ENCODE results near the gene ARHGEF1. TPM values are rescaled to one million over a fixed set of nuclear protein-coding genes. Genes with fewer than 3 reads are reported as not detected.
"Not testable (repeated sequence)": the region's sequence is repeated elsewhere in the genome, so short reads cannot be mapped to it uniquely, and the experiment has no call there.

ARHGEF1 gene
- total and polyA plus RNA-seq, 7 experiments from 2014 or later: 184 to 1,236 (median 1,084) TPM

GRCh38 chr19:41939209-41939608, 56.2 kb downstream of the ARHGEF1 start:
- Mint-ChIP-seq H3K27me3 (peaks cover 0 to 35% (median 4%) of the 10 kb centered on the region in 5 donors), H3K27ac (peak overlapping the region in 3 of 9 donors; percentile 41 to 59 (median 46)), H3K4me1 (peaks cover 28 to 43% (median 36%) of the 10 kb centered on the region in 7 donors), H3K4me3 (peak overlapping the region in 4 of 10 donors; percentile 43 to 95 (median 64))
- POLR2A ChIA-PET: interaction anchor here (1.1 to 9.3 kb wide), 4 partner anchors 12 to 79 kb away, joined by 3 to 106 read pairs (median 4); partner anchors contain the start of genes ARHGEF1 and RPS19
- H3K4me3 ChIP-seq (ENCODE audit: low read length); intact Hi-C loops (cut with micrococcal nuclease); ATAC-seq; H3K9me3 Mint-ChIP-seq; DNase-seq; H3K36me3 ChIP-seq (ENCODE audit: control insufficient read depth in 2 of 3, insufficient read depth in 3 of 3, low read length in 3 of 3); H3K9me3 ChIP-seq (ENCODE audit: control insufficient read depth in 2 of 3, low read length in 3 of 3); H3K27ac ChIP-seq (ENCODE audit: low read depth, low read length); H3K36me3 Mint-ChIP-seq; H3K27me3 ChIP-seq (ENCODE audit: control insufficient read depth in 2 of 2, insufficient read depth in 2 of 2, low read length in 2 of 2); CTCF ChIA-PET: not testable (repeated sequence)
- peaks cover 11 to 31% of the 10 kb centered on the region in 2 donors for H3K4me1 ChIP-seq (ENCODE audit: control insufficient read depth in 2 of 2, insufficient read depth in 2 of 2, low read length in 2 of 2)

- DNase-seq (peak in 2 of 9 donors; percentile 35 to 70), ATAC-seq (peak; percentile 30)
- Histone ChIP-seq H3K4me1 (ENCODE audit: control insufficient read depth in 2 of 2, insufficient read depth in 2 of 2, low read length in 2 of 2) (peaks cover 10 to 31% of the 10 kb centered on the region in 2 donors), H3K36me3 (ENCODE audit: control insufficient read depth in 2 of 3, insufficient read depth in 3 of 3, low read length in 3 of 3) (no peaks in the 10 kb centered on the region), H3K27me3 (ENCODE audit: control insufficient read depth in 2 of 2, insufficient read depth in 2 of 2, low read length in 2 of 2) (peaks cover 0 to 4% of the 10 kb centered on the region in 2 donors), H3K27ac (ENCODE audit: low read depth, low read length) (peak overlapping the region; percentile 67), H3K9me3 (ENCODE audit: control insufficient read depth in 2 of 3, low read length in 3 of 3) (no peaks in the 10 kb centered on the region), H3K4me3 (ENCODE audit: low read length) (peak overlapping the region; percentile 52)
- intact Hi-C loops (cut with micrococcal nuclease): no loop called here
- ChIA-PET POLR2A (interaction anchor here (1.1 to 9.3 kb wide), 5 partner anchors 10 to 80 kb away, joined by 3 to 106 read pairs (median 5); partner anchors contain the start of genes ARHGEF1 and RPS19), CTCF (no interaction called here)
- Mint-ChIP-seq H3K4me3 (peak overlapping the region; percentile 80 to 95 (median 89)), H3K27ac (peak overlapping the region in 8 of 9 donors; percentile 64 to 94 (median 84)), H3K9me3 (no peaks in the 10 kb centered on the region), H3K27me3 (peaks cover 0 to 31% (median 4%) of the 10 kb centered on the region in 5 donors), H3K4me1 (peaks cover 25 to 44% (median 38%) of the 10 kb centered on the region in 7 donors), H3K36me3 (no peaks in the 10 kb centered on the region)
Observed at GRCh38 chr19:41939861-41940730, 57.1 kb downstream of the ARHGEF1 start.

- peaks cover 28 to 47% (median 39%) of the 10 kb centered on the region in 7 donors for H3K4me1 Mint-ChIP-seq
- Histone ChIP-seq H3K27ac (ENCODE audit: low read depth, low read length) (peak overlapping the region; percentile 57), H3K9me3 (ENCODE audit: control insufficient read depth in 2 of 3, low read length in 3 of 3) (no peaks in the 10 kb centered on the region), H3K27me3 (ENCODE audit: control insufficient read depth in 2 of 2, insufficient read depth in 2 of 2, low read length in 2 of 2) (no peaks in the 10 kb centered on the region), H3K36me3 (ENCODE audit: control insufficient read depth in 2 of 3, insufficient read depth in 3 of 3, low read length in 3 of 3) (no peaks in the 10 kb centered on the region), H3K4me3 (ENCODE audit: low read length) (peak overlapping the region; percentile 52), H3K4me1 (ENCODE audit: control insufficient read depth in 2 of 2, insufficient read depth in 2 of 2, low read length in 2 of 2) (peaks cover 16 to 34% of the 10 kb centered on the region in 2 donors)
- peak overlapping the region; percentile 80 to 95 (median 89) for H3K4me3 Mint-ChIP-seq
- no peaks in the 10 kb centered on the region for H3K9me3 Mint-ChIP-seq
- CTCF ChIA-PET: interaction anchor here (1.0 to 2.1 kb wide), 3 partner anchors 10 to 81 kb away, joined by 3 to 10 read pairs (median 4); partner anchors contain the start of gene RPS19
- DNase-seq (no peak), ATAC-seq (no peak)
- H3K36me3 Mint-ChIP-seq: no peaks in the 10 kb centered on the region
- POLR2A ChIA-PET: interaction anchor here (1.2 to 9.3 kb wide), 3 partner anchors 10 to 68 kb away, joined by 8 to 106 read pairs (median 9); partner anchors contain the start of gene ARHGEF1
- peaks cover 0 to 26% (median 4%) of the 10 kb centered on the region in 5 donors for H3K27me3 Mint-ChIP-seq
- peak overlapping the region; percentile 56 to 97 (median 86) for H3K27ac Mint-ChIP-seq
- intact Hi-C loops (cut with micrococcal nuclease): no loop called here
Observed at GRCh38 chr19:41940731-41941409, 57.9 kb downstream of the ARHGEF1 start.

- no peaks in the 10 kb centered on the region for H3K9me3 Mint-ChIP-seq
- peaks cover 26 to 47% (median 41%) of the 10 kb centered on the region in 7 donors for H3K4me1 Mint-ChIP-seq
- Histone ChIP-seq H3K4me3 (ENCODE audit: low read length) (no peak overlapping the region), H3K9me3 (ENCODE audit: control insufficient read depth in 2 of 3, low read length in 3 of 3) (no peaks in the 10 kb centered on the region), H3K36me3 (ENCODE audit: control insufficient read depth in 2 of 3, insufficient read depth in 3 of 3, low read length in 3 of 3) (no peaks in the 10 kb centered on the region), H3K27ac (ENCODE audit: low read depth, low read length) (no peak overlapping the region), H3K4me1 (ENCODE audit: control insufficient read depth in 2 of 2, insufficient read depth in 2 of 2, low read length in 2 of 2) (peaks cover 22 to 37% of the 10 kb centered on the region in 2 donors), H3K27me3 (ENCODE audit: control insufficient read depth in 2 of 2, insufficient read depth in 2 of 2, low read length in 2 of 2) (no peaks in the 10 kb centered on the region)
- ATAC-seq (no peak), DNase-seq (no peak)
- peak overlapping the region; percentile 23 to 95 (median 79) for H3K4me3 Mint-ChIP-seq
- H3K36me3 Mint-ChIP-seq: no peaks in the 10 kb centered on the region
- CTCF ChIA-PET: interaction anchor here (1.0 to 2.1 kb wide), 3 partner anchors 9 to 82 kb away, joined by 3 to 10 read pairs (median 4); partner anchors contain the start of gene RPS19
- H3K27ac Mint-ChIP-seq: peak overlapping the region; percentile 2 to 97 (median 85)
- POLR2A ChIA-PET: interaction anchor here (1.2 to 9.3 kb wide), 3 partner anchors 11 to 69 kb away, joined by 8 to 106 read pairs (median 9); partner anchors contain the start of gene ARHGEF1
- intact Hi-C loops (cut with micrococcal nuclease): no loop called here
- peaks cover 0 to 22% (median 4%) of the 10 kb centered on the region in 5 donors for H3K27me3 Mint-ChIP-seq
Observed at GRCh38 chr19:41941410-41942202, 58.6 kb downstream of the ARHGEF1 start.

- no peak for ATAC-seq
- Mint-ChIP-seq H3K36me3 (no peaks in the 10 kb centered on the region), H3K4me1 (peaks cover 27 to 46% (median 41%) of the 10 kb centered on the region in 7 donors), H3K27ac (peak overlapping the region in 8 of 9 donors; percentile 79 to 100 (median 96)), H3K4me3 (peak overlapping the region in 2 of 10 donors; percentile 14 to 53), H3K9me3 (no peaks in the 10 kb centered on the region), H3K27me3 (peaks cover 0 to 16% (median 4%) of the 10 kb centered on the region in 5 donors)
- DNase-seq: no peak
- H3K4me1 ChIP-seq (ENCODE audit: control insufficient read depth in 2 of 2, insufficient read depth in 2 of 2, low read length in 2 of 2): peaks cover 23 to 41% of the 10 kb centered on the region in 2 donors
- intact Hi-C loops (cut with micrococcal nuclease): loop anchor here (2.0 kb wide), 2 partner anchors 16 to 70 kb away; partner anchors contain the start of gene ERFL (in 1 of the 2)
- H3K9me3 ChIP-seq (ENCODE audit: control insufficient read depth in 2 of 3, low read length in 3 of 3): no peaks in the 10 kb centered on the region
- peak overlapping the region; percentile 46 for H3K27ac ChIP-seq (ENCODE audit: low read depth, low read length)
- no peaks in the 10 kb centered on the region for H3K27me3 ChIP-seq (ENCODE audit: control insufficient read depth in 2 of 2, insufficient read depth in 2 of 2, low read length in 2 of 2)
- H3K4me3 ChIP-seq (ENCODE audit: low read length): no peak overlapping the region
- ChIA-PET POLR2A (interaction anchor here (1.0 to 9.3 kb wide), 5 partner anchors 10 to 57 kb away, joined by 4 to 106 read pairs (median 6); partner anchors contain the start of genes ARHGEF1 and RABAC1), CTCF (interaction anchor here (3.7 kb wide), 1 partner anchor 71 kb away, joined by 26 read pairs; no protein-coding TSS in a partner anchor)
- H3K36me3 ChIP-seq (ENCODE audit: control insufficient read depth in 2 of 3, insufficient read depth in 3 of 3, low read length in 3 of 3): no peaks in the 10 kb centered on the region
Observed at GRCh38 chr19:41944336-41944735, 61.4 kb downstream of the ARHGEF1 start.

All from naive thymus-derived CD4-positive, alpha-beta T cell (primary cell).